H1 (cell line): Measurements from ENCODE around the gene AANAT. TPM values are rescaled to one million over a fixed set of nuclear protein-coding genes. Genes with fewer than 3 reads are reported as not detected.

ENCODE experiments used
- BCL11A ChIP-seq, 2 experiments: IDR thresholded peaks; one replicate each; pipeline ENCODE4 v1.6.1; 2011; ENCODE audit warnings: low read depth in 2 of 2, low read length in 2 of 2, mild to moderate bottlenecking in 2 of 2
- EZH2 ChIP-seq: fragments of 200-600 bp; sonication (generic); IDR thresholded peaks from 2 replicates; pipeline ENCODE4 v1.7.1; 2012; ENCODE audit warnings: low read depth, mild to moderate bottlenecking, moderate library complexity, low read length, inconsistent platforms; ENCODE audit not compliant: severe bottlenecking
- RAD21 ChIP-seq, 2 experiments: IDR thresholded peaks in 1 of 2; conservative IDR thresholded peaks in 1 of 2; 2 replicates each; pipeline ENCODE4 v1.6.1; 2011; ENCODE audit warnings: low read depth in 2 of 2, low read length in 2 of 2, improper control_type of control experiment in 1 of 2, inconsistent platforms in 1 of 2, mild to moderate bottlenecking in 1 of 2, moderate library complexity in 1 of 2
- RBBP5 ChIP-seq: IDR thresholded peaks from 2 replicates; pipeline ENCODE4 v1.7.1; 2012; ENCODE audit warnings: low read depth, mild to moderate bottlenecking, inconsistent platforms, low read length, moderate library complexity, borderline replicate concordance
- RXRA ChIP-seq: IDR thresholded peaks from 2 replicates; pipeline ENCODE4 v1.6.1; 2011; ENCODE audit warnings: low read depth, mild to moderate bottlenecking, low read length, moderate library complexity; ENCODE audit not compliant: insufficient read depth
- SIN3A ChIP-seq, 2 experiments: IDR thresholded peaks in 1 of 2; conservative IDR thresholded peaks in 1 of 2; 2 replicates each; pipeline ENCODE4 v1.6.1; 2011 to 2012; ENCODE audit warnings: low read length in 2 of 2, improper control_type of control experiment in 1 of 2, low read depth in 1 of 2, mild to moderate bottlenecking in 1 of 2
- SP2 ChIP-seq: IDR thresholded peaks from 2 replicates; pipeline ENCODE4 v1.6.1; 2012; ENCODE audit warnings: mild to moderate bottlenecking, low read length, inconsistent platforms
- polyA plus RNA-seq, 7 experiments: library from polyadenylated mRNA; depleted of rRNA in 3 of 7; stranded (reverse) in 5 of 7; unstranded in 2 of 7; fragments of >200 nt in 5 of 7; fragments of 200-250 nt in 2 of 7; gene quantifications; 1 replicate in 5 of 7; 2 replicates in 1 of 7; 4 replicates in 1 of 7; pipeline versions ENCODE4 v1.2.1 to v1.2.3, GENCODE V29; 2011 to 2013; ENCODE audit warnings: missing spikeins in 2 of 7, mixed read lengths in 2 of 7
- total RNA-seq: library from RNA; stranded (reverse); fragmentation: NEBNext Ultra II Directional; extraction: Animal tissue kit (Norgen Biotek cat#: 25700); gene quantifications from 2 replicates; pipeline ENCODE4 v1.2.1, GENCODE V29; 2021
- TF ChIP-seq, protein P1 (sequence below): IDR thresholded peaks from 2 replicates; pipeline ENCODE4 v1.6.1; 2011; ENCODE audit warnings: low read depth, mild to moderate bottlenecking, low read length; ENCODE audit not compliant: insufficient read depth

Gene AANAT
- total and polyA plus RNA-seq, 2 of the 8 experiments (the other 6 are each of a cell fraction or from before 2014, with no cell fraction given), result 0.53 TPM; not detected in 1

DNA sequence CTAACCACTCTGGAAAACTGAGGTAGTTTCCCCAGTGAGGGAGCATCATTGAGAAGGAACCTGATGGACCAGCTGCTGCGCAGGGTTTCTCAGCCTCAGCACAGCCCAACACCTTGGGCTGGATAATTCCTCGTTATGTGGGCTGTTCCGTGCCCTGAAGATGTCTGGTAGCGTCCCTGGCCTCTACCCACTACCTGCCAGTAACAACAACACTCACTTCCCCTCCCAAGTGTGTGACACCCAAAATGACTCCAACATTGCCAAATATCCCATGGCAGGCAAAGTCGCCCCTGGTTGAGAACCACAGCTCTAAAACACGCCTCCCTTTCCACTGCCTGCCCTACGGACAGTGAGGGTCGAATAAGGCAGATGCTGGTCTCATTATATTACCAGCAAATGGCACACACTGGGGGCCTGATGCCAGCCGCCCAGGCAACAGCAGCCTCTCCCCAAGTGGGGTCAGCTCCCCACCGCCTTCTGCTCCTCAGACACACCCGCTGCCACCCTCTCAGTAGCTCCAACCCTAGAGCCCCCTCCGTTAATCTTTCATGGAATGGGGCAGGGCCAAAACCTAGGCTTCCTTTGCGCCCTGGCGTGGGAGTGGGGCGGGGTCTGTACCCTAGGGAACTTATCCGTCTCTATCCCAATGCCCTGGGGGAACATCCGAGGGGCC, 32.8 kb downstream of the AANAT start (continued):
- TF ChIP-seq RBBP5 (no peak), SP2 (no peak), RAD21 (IDR thresholded peaks at IDR 0.05 in 1 of 2, conservative IDR thresholded peaks at IDR 0.05 in 1 of 2; ENCODE audit: low read depth in 2 of 2, low read length in 2 of 2) (no peak), SIN3A (conservative IDR thresholded peaks at IDR 0.05 in 1 of 2, IDR thresholded peaks at IDR 0.05 in 1 of 2; ENCODE audit: low read depth in 1 of 2, low read length in 2 of 2) (no peak), EZH2 (no peak), RXRA (no peak), BCL11A (IDR thresholded peaks at IDR 0.05; ENCODE audit: low read depth in 2 of 2, low read length in 2 of 2) (no peak)
- TF ChIP-seq, protein P1, sequence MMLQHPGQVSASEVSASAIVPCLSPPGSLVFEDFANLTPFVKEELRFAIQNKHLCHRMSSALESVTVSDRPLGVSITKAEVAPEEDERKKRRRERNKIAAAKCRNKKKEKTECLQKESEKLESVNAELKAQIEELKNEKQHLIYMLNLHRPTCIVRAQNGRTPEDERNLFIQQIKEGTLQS, result no peak
- TF ChIP-seq, all 59 proteins: peak for 0
